ENCODE data around the gene LYPD3. TPM values are rescaled to one million over a fixed set of nuclear protein-coding genes. Genes with fewer than 3 reads are reported as not detected.

LYPD3 gene
- total and polyA plus RNA-seq, 2 donors (not counting 1 experiment from before 2014, with no cell fraction given) = 0.35 to 0.50 TPM

GRCh38 chr19:43462383-43462782, 3.0 kb downstream of the LYPD3 start:
- Histone ChIP-seq H3K9ac (ENCODE audit: insufficient read depth, low read length) (no peak overlapping the region), H3K79me2 (ENCODE audit: control insufficient read depth, insufficient read depth, low read length) (no peaks in the 10 kb centered on the region), H3K27ac (ENCODE audit: insufficient read depth, low read length) (no peak overlapping the region), H4K20me1 (ENCODE audit: control insufficient read depth, extremely low read depth, insufficient read depth, low read length) (no peaks in the 10 kb centered on the region), H3K9me3 (ENCODE audit: control insufficient read depth, insufficient read depth, low read depth, low read length) (no peaks in the 10 kb centered on the region), H3K4me3 (replicated peaks in 1 of 4; ENCODE audit: control extremely low read depth in 1 of 4, insufficient read depth in 1 of 4, low read depth in 3 of 4, low read length in 4 of 4) (no peak overlapping the region), H3K4me2 (ENCODE audit: extremely low read depth, insufficient read depth, low read length) (no peak overlapping the region), H3K4me1 (ENCODE audit: control insufficient read depth, extremely low read depth, insufficient read depth, low read length) (peaks cover 3% of the 10 kb centered on the region), H3K27me3 (ENCODE audit: control insufficient read depth, insufficient read depth, low read length) (no peaks in the 10 kb centered on the region), H3K36me3 (ENCODE audit: control insufficient read depth, insufficient read depth, low read length) (no peaks in the 10 kb centered on the region), H2AFZ (ENCODE audit: low read length) (no peak overlapping the region)
- DNase-seq (ENCODE audit: low read depth in 2 of 2) = no peak
- no peak for TF ChIP-seq EZH2 (IDR thresholded peaks at IDR 0.05; ENCODE audit: low read length, missing control alignments)
- TF ChIP-seq, protein P1, sequence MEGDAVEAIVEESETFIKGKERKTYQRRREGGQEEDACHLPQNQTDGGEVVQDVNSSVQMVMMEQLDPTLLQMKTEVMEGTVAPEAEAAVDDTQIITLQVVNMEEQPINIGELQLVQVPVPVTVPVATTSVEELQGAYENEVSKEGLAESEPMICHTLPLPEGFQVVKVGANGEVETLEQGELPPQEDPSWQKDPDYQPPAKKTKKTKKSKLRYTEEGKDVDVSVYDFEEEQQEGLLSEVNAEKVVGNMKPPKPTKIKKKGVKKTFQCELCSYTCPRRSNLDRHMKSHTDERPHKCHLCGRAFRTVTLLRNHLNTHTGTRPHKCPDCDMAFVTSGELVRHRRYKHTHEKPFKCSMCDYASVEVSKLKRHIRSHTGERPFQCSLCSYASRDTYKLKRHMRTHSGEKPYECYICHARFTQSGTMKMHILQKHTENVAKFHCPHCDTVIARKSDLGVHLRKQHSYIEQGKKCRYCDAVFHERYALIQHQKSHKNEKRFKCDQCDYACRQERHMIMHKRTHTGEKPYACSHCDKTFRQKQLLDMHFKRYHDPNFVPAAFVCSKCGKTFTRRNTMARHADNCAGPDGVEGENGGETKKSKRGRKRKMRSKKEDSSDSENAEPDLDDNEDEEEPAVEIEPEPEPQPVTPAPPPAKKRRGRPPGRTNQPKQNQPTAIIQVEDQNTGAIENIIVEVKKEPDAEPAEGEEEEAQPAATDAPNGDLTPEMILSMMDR (conservative IDR thresholded peaks at IDR 0.05 in 1 of 2, IDR thresholded peaks at IDR 0.05 in 1 of 2; ENCODE audit: low read depth in 1 of 2, low read length in 2 of 2) = no peak

GRCh38 chr19:43461303-43461702, 4.1 kb downstream of the LYPD3 start:
- no peaks in the 10 kb centered on the region for H3K36me3 ChIP-seq (ENCODE audit: control insufficient read depth, insufficient read depth, low read length)
- TF ChIP-seq, protein P1 (conservative IDR thresholded peaks at IDR 0.05 in 1 of 2, IDR thresholded peaks at IDR 0.05 in 1 of 2; ENCODE audit: low read depth in 1 of 2, low read length in 2 of 2) = no peak
- no peak for TF ChIP-seq EZH2 (IDR thresholded peaks at IDR 0.05; ENCODE audit: low read length, missing control alignments)
- H3K27me3 ChIP-seq (ENCODE audit: control insufficient read depth, insufficient read depth, low read length) = no peaks in the 10 kb centered on the region
- H3K4me1 ChIP-seq (ENCODE audit: control insufficient read depth, extremely low read depth, insufficient read depth, low read length) = peaks cover 3% of the 10 kb centered on the region
- no peaks in the 10 kb centered on the region for H4K20me1 ChIP-seq (ENCODE audit: control insufficient read depth, extremely low read depth, insufficient read depth, low read length)
- H3K4me3 ChIP-seq (replicated peaks in 1 of 4; ENCODE audit: control extremely low read depth in 1 of 4, insufficient read depth in 1 of 4, low read depth in 3 of 4, low read length in 4 of 4) = no peak overlapping the region
- no peaks in the 10 kb centered on the region for H3K79me2 ChIP-seq (ENCODE audit: control insufficient read depth, insufficient read depth, low read length)
- H3K9ac ChIP-seq (ENCODE audit: insufficient read depth, low read length) = no peak overlapping the region
- DNase-seq (ENCODE audit: low read depth in 2 of 2) = no peak
- no peak overlapping the region for H2AFZ ChIP-seq (ENCODE audit: low read length)
- no peak overlapping the region for H3K4me2 ChIP-seq (ENCODE audit: extremely low read depth, insufficient read depth, low read length)
- H3K27ac ChIP-seq (ENCODE audit: insufficient read depth, low read length) = no peak overlapping the region
- no peaks in the 10 kb centered on the region for H3K9me3 ChIP-seq (ENCODE audit: control insufficient read depth, insufficient read depth, low read depth, low read length)

- Histone ChIP-seq H3K27ac (ENCODE audit: insufficient read depth, low read length) (no peak overlapping the region), H3K9ac (ENCODE audit: insufficient read depth, low read length) (no peak overlapping the region), H3K4me3 (replicated peaks in 1 of 4; ENCODE audit: control extremely low read depth in 1 of 4, insufficient read depth in 1 of 4, low read depth in 3 of 4, low read length in 4 of 4) (no peak overlapping the region), H3K36me3 (ENCODE audit: control insufficient read depth, insufficient read depth, low read length) (no peaks in the 10 kb centered on the region), H3K9me3 (ENCODE audit: control insufficient read depth, insufficient read depth, low read depth, low read length) (no peaks in the 10 kb centered on the region), H3K27me3 (ENCODE audit: control insufficient read depth, insufficient read depth, low read length) (no peaks in the 10 kb centered on the region), H3K79me2 (ENCODE audit: control insufficient read depth, insufficient read depth, low read length) (no peaks in the 10 kb centered on the region), H4K20me1 (ENCODE audit: control insufficient read depth, extremely low read depth, insufficient read depth, low read length) (no peaks in the 10 kb centered on the region), H2AFZ (ENCODE audit: low read length) (no peak overlapping the region), H3K4me2 (ENCODE audit: extremely low read depth, insufficient read depth, low read length) (no peak overlapping the region), H3K4me1 (ENCODE audit: control insufficient read depth, extremely low read depth, insufficient read depth, low read length) (no peaks in the 10 kb centered on the region)
- TF ChIP-seq, protein P1 (conservative IDR thresholded peaks at IDR 0.05 in 1 of 2, IDR thresholded peaks at IDR 0.05 in 1 of 2; ENCODE audit: low read depth in 1 of 2, low read length in 2 of 2) = no peak
- TF ChIP-seq EZH2 (IDR thresholded peaks at IDR 0.05; ENCODE audit: low read length, missing control alignments) = no peak
- no peak for DNase-seq (ENCODE audit: low read depth in 2 of 2)
Measured at GRCh38 chr19:43460362-43461016, 4.9 kb downstream of the LYPD3 start.

All from fibroblast of lung (primary cell).